ENCODE data around the gene FAM219B.
A peak's percentile ranks its signal among the peaks of the same experiment; 100 is the strongest.

Gene FAM219B

GRCh38 chr15:74893627-74894026 is 13.0 kb downstream of the FAM219B start:
- no peak for TF ChIP-seq CTCF (conservative IDR thresholded peaks at IDR 0.05; ENCODE audit: low read length)
- DNase-seq (ENCODE audit: low read depth): no peak
- H3K4me3 ChIP-seq (ENCODE audit: low read length): no peak overlapping the region

GRCh38 chr15:74892931-74893330 is 13.7 kb downstream of the FAM219B start:
- no peak overlapping the region for H3K4me3 ChIP-seq (ENCODE audit: low read length)
- TF ChIP-seq CTCF (conservative IDR thresholded peaks at IDR 0.05; ENCODE audit: low read length): no peak
- DNase-seq (ENCODE audit: low read depth): no peak

- no peak for TF ChIP-seq CTCF (conservative IDR thresholded peaks at IDR 0.05; ENCODE audit: low read length)
- H3K4me3 ChIP-seq (ENCODE audit: low read length): no peak overlapping the region
- DNase-seq (ENCODE audit: low read depth): no peak
Measured at GRCh38 chr15:74892313-74892712, 14.3 kb downstream of the FAM219B start.

DNA sequence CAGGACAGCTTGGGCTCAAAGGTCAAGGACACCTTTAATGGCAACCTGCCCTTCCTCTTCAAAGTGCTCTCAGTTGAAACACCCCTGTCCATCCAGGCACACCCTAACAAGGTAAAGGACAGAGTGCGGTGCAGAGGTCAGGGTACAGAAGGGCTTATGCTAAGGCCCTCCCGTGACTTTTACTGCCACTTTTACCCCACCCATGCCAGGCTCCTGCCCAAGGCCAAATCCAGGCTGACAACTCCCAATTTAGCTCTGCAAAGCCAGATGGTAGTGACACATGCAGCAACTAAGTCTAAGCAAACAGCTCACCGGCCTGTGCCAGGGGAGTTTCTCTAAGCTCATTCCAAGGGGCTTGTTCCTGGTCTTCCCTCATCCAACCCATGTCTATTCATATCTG is 15.2 kb downstream of the FAM219B start:
- H3K4me3 ChIP-seq (ENCODE audit: low read length): no peak overlapping the region
- no peak for TF ChIP-seq CTCF (conservative IDR thresholded peaks at IDR 0.05; ENCODE audit: low read length)
- DNase-seq (ENCODE audit: low read depth): no peak

- no peak for DNase-seq (ENCODE audit: low read depth)
- no peak for TF ChIP-seq CTCF (conservative IDR thresholded peaks at IDR 0.05; ENCODE audit: low read length)
- peak overlapping the region; percentile 98 for H3K4me3 ChIP-seq (ENCODE audit: low read length)
Measured at GRCh38 chr15:74890665-74890960, 16.0 kb downstream of the FAM219B start.

GRCh38 chr15:74889883-74890664 is 16.6 kb downstream of the FAM219B start, which contains the start of gene MPI:
TSS of gene MPI (plus strand) at chr15:74890042. CDS start at chr15:74890074, 32 bp downstream.
- peak within 1 kb of the TSS; percentile 98 for H3K4me3 ChIP-seq (ENCODE audit: low read length)
- TF ChIP-seq CTCF (conservative IDR thresholded peaks at IDR 0.05; ENCODE audit: low read length): peak; percentile 15; the same call in 1 of the 2 replicates
- DNase-seq (ENCODE audit: low read depth): peak; percentile 70

- peak overlapping the region; percentile 98 for H3K4me3 ChIP-seq (ENCODE audit: low read length)
- no peak for TF ChIP-seq CTCF (conservative IDR thresholded peaks at IDR 0.05; ENCODE audit: low read length)
- no peak for DNase-seq (ENCODE audit: low read depth)
Measured at GRCh38 chr15:74889390-74889882, 17.2 kb downstream of the FAM219B start.
